ENCODE results near the gene CD36. TPM values are rescaled to one million over a fixed set of nuclear protein-coding genes. Genes with fewer than 3 reads are reported as not detected.

The CD36 gene
- 1,018 TPM for total RNA-seq
- long read RNA-seq, transcript CD36-214 (15 exons, 2,298 nt): minor isoform, 136 of 914 reads
- long read RNA-seq, transcript CD36-202 (14 exons, 1,942 nt): minor isoform, 82 of 914 reads
- long read RNA-seq, transcript CD36-201 (14 exons, 2,094 nt): major isoform, 225 of 914 reads
- long read RNA-seq, transcript CD36-204 (12 exons, 1,686 nt): minor isoform, 5 of 914 reads
- long read RNA-seq, partial matches to known transcripts: 52 of 914 reads
- long read RNA-seq, other reads (novel, unspliced or antisense): 410 of 914 reads

DNA sequence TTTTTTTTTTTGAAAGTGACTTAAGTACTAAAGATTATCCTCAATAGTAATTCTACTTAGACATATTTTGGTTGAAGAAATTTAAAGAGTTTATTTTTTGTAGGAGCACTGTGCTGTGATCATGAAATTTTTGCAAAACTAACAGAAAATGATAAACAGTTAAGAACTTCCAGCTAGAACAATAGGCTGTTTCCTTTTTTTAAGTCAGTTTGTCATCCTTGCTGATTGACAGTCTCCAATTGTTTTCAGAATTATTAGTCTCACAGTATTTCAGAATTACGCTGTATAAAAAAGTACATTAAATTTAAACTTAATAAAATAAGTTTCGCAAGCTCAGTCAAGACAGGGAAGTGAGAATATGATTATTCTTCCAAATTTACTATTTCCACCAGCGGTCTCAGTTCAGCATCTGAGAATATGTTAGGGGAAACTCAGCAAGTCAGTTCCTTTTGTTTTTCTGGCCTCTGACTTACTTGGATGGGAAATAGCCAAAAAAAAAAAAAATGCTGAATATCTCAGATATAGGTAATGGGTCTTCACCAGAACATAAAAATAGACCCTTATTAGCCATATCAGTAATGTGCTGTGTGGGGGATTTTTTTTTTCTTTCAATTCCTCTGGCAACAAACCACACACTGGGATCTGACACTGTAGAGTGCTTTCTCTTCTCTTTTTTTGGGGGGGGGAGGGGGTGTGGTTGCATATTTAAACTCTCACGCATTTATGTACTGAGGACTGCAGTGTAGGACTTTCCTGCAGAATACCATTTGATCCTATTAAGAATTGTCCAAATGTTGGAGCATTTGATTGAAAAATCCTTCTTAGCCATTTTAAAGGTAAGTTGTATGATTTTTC, at the start of gene CD36:
TSS of gene CD36 (plus strand) at position 732 of the 855 bp plus-strand sequence. CDS start 8,099 bp downstream, outside the sequence.
- TF ChIP-seq CTCF (IDR thresholded peaks at IDR 0.05; ENCODE audit: borderline replicate concordance): no peak
- H3K9me3 ChIP-seq (replicated peaks): no peaks in the 10 kb centered on the region
- H3K4me1 ChIP-seq: peaks cover 70% of the 10 kb centered on the region
- no peak for DNase-seq
- H3K27me3 ChIP-seq (ENCODE audit: low read depth): no peaks in the 10 kb centered on the region
- peak within 1 kb of the TSS; percentile 63 for H3K4me3 ChIP-seq
- H3K27ac ChIP-seq (replicated peaks): peak within 1 kb of the TSS; percentile 85
- intact Hi-C loops (cut with micrococcal nuclease): no loop called here
- no peaks in the 10 kb centered on the region for H3K36me3 ChIP-seq

GRCh38 chr7:80589631-80590030, 48.8 kb upstream of the CD36 start:
- no peaks in the 10 kb centered on the region for H3K9me3 ChIP-seq (replicated peaks)
- H3K27ac ChIP-seq (replicated peaks): peak overlapping the region; percentile 60
- no peak overlapping the region for H3K4me3 ChIP-seq
- no peaks in the 10 kb centered on the region for H3K27me3 ChIP-seq (ENCODE audit: low read depth)
- H3K4me1 ChIP-seq: peaks cover 57% of the 10 kb centered on the region
- intact Hi-C loops (cut with micrococcal nuclease): loop anchor here (10.0 kb wide), 1 partner anchor 45 kb away; no protein-coding TSS in a partner anchor
- DNase-seq: no peak
- no peaks in the 10 kb centered on the region for H3K36me3 ChIP-seq
- no peak for TF ChIP-seq CTCF (IDR thresholded peaks at IDR 0.05; ENCODE audit: borderline replicate concordance)

GRCh38 chr7:80591654-80592053, 46.8 kb upstream of the CD36 start:
- peak overlapping the region; percentile 60 for H3K27ac ChIP-seq (replicated peaks)
- H3K27me3 ChIP-seq (ENCODE audit: low read depth): no peaks in the 10 kb centered on the region
- no peak for DNase-seq
- H3K36me3 ChIP-seq: no peaks in the 10 kb centered on the region
- intact Hi-C loops (cut with micrococcal nuclease): loop anchor here (10.0 kb wide), 1 partner anchor 47 kb away; no protein-coding TSS in a partner anchor
- H3K4me1 ChIP-seq: peaks cover 73% of the 10 kb centered on the region
- no peak overlapping the region for H3K4me3 ChIP-seq
- no peak for TF ChIP-seq CTCF (IDR thresholded peaks at IDR 0.05; ENCODE audit: borderline replicate concordance)
- no peaks in the 10 kb centered on the region for H3K9me3 ChIP-seq (replicated peaks)

GRCh38 chr7:80593869-80594586, 44.4 kb upstream of the CD36 start:
- intact Hi-C loops (cut with micrococcal nuclease): loop anchor here (10.0 kb wide), 1 partner anchor 49 kb away; no protein-coding TSS in a partner anchor

More at GRCh38 chr7:80593869-80594586, 44.4 kb upstream of the CD36 start:
- Histone ChIP-seq H3K27me3 (ENCODE audit: low read depth) (no peaks in the 10 kb centered on the region), H3K27ac (replicated peaks) (peak overlapping the region; percentile 85), H3K36me3 (no peaks in the 10 kb centered on the region), H3K4me3 (peak overlapping the region; percentile 4), H3K4me1 (peaks cover 87% of the 10 kb centered on the region), H3K9me3 (replicated peaks) (no peaks in the 10 kb centered on the region)
- DNase-seq: peak; percentile 31
- TF ChIP-seq CTCF (IDR thresholded peaks at IDR 0.05; ENCODE audit: borderline replicate concordance): no peak
